ENCODE measurements around the gene FCER1G. TPM values are rescaled to one million over a fixed set of nuclear protein-coding genes. Genes with fewer than 3 reads are reported as not detected.
"Not testable (repeated sequence)": the region's sequence is repeated elsewhere in the genome, so short reads cannot be mapped to it uniquely, and the experiment has no call there.

FCER1G gene
- polyA plus RNA-seq, 1 donor from 2014 or later, result 6.6 TPM

DNA sequence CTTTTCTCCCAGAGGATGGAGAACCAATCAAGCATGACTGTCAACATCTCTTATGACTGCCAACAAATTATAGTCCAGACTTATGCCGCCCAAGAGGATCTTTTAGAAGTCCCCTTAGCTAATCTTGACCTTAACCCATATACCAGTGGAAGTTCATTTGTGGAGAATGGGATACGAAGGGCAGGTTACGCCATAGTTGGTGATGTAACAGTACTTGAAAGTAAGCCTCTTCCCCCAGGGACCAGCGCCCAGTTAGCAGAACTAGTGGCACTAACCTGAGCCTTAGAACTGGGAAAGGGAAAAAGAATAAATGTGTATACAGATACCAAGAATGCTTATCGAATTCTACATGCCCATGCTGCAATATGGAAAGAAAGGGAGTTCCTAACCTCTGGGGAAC is 40.2 kb downstream of the FCER1G start:
- Mint-ChIP-seq H3K27me3 (peaks cover 42% of the 10 kb centered on the region), H3K4me1 (peaks cover 5 to 12% (median 8%) of the 10 kb centered on the region in 3 donors), H3K9me3 (peaks cover 8 to 24% (median 8%) of the 10 kb centered on the region in 3 donors)
- H3K4me3 Mint-ChIP-seq, H3K36me3 Mint-ChIP-seq, H3K27ac Mint-ChIP-seq: not testable (repeated sequence)

DNA sequence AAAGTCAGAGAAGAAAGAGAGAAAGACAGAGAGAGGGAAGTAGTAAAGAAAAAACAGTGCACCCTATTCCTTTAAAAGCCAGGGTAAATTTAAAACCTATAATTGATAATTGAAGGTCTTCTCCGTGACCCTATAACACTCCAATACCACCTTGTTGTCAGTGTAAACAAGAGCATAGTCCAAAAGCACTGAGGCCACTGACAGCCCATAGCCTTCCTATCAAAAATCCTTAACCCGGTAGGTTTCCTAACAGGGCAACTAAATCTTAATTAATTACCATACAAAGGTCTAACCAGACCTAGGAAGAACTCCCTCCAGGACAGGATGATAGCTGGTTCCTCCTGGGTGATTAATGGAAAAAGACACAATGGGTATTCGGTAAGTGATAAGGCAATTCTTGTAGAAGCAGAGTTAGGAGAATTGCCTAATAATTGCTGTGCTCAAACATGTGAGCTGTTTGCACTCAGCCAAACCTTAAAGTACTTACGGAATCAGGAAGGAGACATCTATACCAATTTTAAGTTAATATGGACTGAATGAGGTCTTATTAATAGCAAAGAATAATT is 40.9 kb downstream of the FCER1G start:
- Mint-ChIP-seq H3K9me3 (peaks cover 8 to 24% (median 8%) of the 10 kb centered on the region in 3 donors), H3K4me1 (peaks cover 11 to 16% (median 11%) of the 10 kb centered on the region in 3 donors), H3K27me3 (peaks cover 49% of the 10 kb centered on the region)
- H3K36me3 Mint-ChIP-seq, H3K4me3 Mint-ChIP-seq, H3K27ac Mint-ChIP-seq: not testable (repeated sequence)

DNA sequence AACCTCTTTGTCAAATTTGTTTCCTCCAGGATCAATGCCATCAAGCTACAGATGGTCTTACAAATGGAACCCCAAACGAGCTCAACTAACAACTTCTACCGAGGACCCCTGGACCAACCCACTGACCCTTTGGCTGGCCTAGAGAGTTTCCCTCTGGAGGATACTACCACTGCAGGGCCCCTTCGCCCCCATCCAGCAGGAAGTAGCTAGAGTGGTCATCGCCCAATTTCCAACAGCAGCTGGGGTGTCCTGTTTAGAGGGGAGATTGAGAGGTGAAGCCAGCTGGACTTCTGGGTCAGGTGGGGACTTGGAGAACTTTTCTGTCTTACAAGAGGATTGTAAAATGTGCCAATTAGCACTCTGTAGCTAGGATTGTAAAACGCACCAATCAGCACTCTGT is 42.0 kb downstream of the FCER1G start:
- not testable (repeated sequence) for H3K36me3 Mint-ChIP-seq, H3K4me3 Mint-ChIP-seq
- Mint-ChIP-seq H3K9me3 (peaks cover 8 to 24% (median 8%) of the 10 kb centered on the region in 3 donors), H3K27ac (peak overlapping the region in 1 of 3 donors; percentile 18), H3K4me1 (peaks cover 15 to 22% (median 19%) of the 10 kb centered on the region in 3 donors), H3K27me3 (peaks cover 56% of the 10 kb centered on the region)

DNA sequence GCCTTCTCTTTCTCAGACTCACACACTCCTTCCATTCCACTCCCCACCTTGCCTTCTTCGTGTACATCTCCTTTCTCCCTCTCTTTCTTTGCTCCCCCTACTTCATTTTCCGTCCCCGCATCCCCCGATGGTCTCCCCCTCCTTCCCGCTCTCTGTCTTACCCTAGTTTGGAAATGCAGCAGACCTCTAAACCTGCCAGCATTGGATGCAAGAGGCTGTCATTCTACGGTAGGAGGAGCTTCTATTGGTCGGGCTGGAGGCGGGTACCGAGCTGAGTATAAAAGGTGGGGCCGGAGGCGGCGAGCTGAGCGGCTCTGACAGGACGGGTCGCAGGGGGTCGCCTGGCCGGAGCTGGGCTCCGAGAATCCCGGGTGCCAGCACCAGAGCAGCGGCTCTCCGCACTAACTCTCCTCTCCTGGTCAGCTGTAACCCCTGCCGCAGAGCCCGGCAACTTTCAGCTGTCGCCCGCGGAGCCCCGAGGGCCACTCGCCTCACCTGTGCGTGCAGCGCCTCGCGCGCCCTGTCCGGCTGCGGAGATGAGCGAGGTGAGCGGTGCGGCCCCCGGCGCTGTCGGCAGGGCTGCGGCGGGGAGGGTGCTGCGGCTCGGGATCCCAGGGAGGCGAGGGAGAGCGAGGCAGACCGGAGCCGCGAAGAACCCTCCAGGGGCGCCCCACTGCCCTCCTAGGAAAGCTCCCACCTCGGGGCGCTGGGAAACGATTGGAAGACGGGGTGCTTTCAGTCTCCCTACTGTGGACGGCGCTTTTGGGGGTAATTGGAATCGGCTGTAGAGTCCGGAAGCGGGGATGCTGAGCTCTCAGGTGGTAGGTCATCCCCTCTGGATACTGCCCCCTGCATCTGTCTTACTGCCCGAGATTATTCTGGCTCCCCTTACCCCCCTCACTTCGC is 43.6 kb downstream of the FCER1G start, which contains the start of gene PCP4L1:
Gene PCP4L1 (plus strand): TSS at position 307 of the 906 bp plus-strand sequence. CDS start 230 bp downstream, at position 537.
- H3K4me3 Mint-ChIP-seq, result peak within 1 kb of the TSS; percentile 60 to 87 (median 68)
- H3K4me1 Mint-ChIP-seq, result peaks cover 15 to 22% (median 19%) of the 10 kb centered on the region in 3 donors
- H3K27ac Mint-ChIP-seq, result peak within 1 kb of the TSS in 1 of 3 donors; percentile 35
- H3K36me3 Mint-ChIP-seq, result peaks cover 2% of the 10 kb centered on the region
- peaks cover 8 to 24% (median 8%) of the 10 kb centered on the region in 3 donors for H3K9me3 Mint-ChIP-seq
- peaks cover 60% of the 10 kb centered on the region for H3K27me3 Mint-ChIP-seq

DNA sequence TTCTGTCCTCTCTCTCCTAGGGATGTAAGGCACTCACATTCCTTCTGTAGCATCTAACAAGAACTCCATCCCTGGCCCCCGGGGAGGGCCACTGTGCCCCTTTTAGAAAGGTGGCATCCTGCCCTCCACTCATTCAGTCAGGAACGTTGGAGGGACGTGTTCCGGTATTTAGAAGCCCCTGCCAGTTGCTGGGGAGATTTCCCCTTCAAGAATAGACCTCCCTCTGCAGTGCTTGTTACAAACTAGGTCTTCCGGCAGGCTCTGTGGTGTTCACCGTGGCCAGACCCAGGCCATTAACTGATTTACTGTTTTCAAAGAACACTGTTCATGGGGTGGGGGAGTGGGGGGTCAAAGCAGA is 44.2 kb downstream of the FCER1G start:
- Mint-ChIP-seq H3K27me3 (peaks cover 60% of the 10 kb centered on the region), H3K4me1 (peaks cover 15 to 22% (median 19%) of the 10 kb centered on the region in 3 donors), H3K4me3 (peak overlapping the region; percentile 21 to 75 (median 64)), H3K36me3 (peaks cover 2% of the 10 kb centered on the region), H3K27ac (peak overlapping the region in 1 of 3 donors; percentile 35), H3K9me3 (peaks cover 8 to 24% (median 8%) of the 10 kb centered on the region in 3 donors)

DNA sequence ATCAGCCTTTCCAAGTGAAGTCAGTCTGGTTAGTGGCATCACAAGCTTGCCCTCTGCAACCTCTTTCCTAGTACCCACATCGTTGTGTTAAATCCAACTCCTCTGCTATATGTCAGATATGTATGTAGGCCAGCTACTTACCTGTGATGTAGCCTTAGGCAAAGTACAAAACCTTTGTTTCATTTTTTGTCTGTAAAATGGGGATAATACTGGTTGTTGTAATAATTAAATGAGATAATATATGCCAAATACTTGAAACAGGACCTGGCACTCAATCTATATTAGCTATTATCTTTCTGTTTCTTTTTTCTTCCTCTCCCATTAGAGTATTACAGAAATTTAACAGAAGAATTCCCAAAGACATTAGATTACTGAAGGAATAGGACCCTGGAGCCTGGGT is 44.7 kb downstream of the FCER1G start:
- Mint-ChIP-seq H3K4me1 (peaks cover 15 to 22% (median 19%) of the 10 kb centered on the region in 3 donors), H3K27ac (peak overlapping the region in 1 of 3 donors; percentile 35), H3K4me3 (peak overlapping the region in 2 of 4 donors; percentile 44 to 60), H3K9me3 (peaks cover 8 to 24% (median 8%) of the 10 kb centered on the region in 3 donors), H3K27me3 (peaks cover 62% of the 10 kb centered on the region), H3K36me3 (peaks cover 2% of the 10 kb centered on the region)

DNA sequence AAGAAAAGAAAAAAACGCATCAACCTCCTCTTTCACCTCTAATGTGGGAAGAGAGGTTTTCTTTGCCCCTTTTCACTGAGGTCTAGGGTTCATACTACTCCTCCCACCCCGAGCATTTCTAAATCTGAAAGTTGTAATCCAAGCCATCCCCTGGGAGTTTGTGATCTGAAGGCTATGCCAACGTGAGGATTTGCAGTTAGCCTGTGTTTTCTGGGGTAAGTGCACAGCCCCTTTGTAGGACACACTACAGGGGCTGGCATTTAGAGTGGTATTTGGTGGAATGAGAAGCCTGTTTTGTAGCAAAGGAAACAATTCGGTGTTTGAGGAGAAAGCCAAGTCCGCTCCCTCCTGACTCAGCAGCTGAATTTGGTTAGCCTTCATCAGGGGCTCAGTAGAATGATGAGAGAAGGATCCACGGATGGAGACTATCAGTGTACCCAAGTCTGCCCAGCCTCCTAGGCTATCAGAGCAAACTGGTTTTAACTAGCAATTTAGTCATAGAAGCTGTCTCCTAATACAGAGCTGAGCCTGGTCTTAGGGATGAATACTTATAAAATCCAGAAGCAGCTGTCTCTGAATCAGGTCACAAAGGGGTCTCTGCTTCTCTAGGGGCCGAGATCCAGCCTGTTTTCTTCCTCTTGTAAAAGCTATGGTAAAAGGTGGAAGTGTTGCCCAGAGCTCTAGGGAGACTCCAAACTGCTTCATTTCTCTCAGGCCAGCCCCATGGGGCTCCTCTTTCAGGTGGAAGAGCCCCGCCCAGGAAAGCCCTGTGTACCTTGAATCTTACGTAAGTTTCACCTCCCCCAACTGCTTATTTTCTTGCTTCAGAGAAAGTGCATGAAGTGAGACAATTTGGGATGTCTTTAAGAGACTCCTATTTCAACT is 45.5 kb downstream of the FCER1G start:
- H3K9me3 Mint-ChIP-seq, result peaks cover 8 to 21% (median 8%) of the 10 kb centered on the region in 3 donors
- no peaks in the 10 kb centered on the region for H3K36me3 Mint-ChIP-seq
- no peak overlapping the region for H3K27ac Mint-ChIP-seq
- peaks cover 15 to 22% (median 19%) of the 10 kb centered on the region in 3 donors for H3K4me1 Mint-ChIP-seq
- H3K4me3 Mint-ChIP-seq, result peak overlapping the region in 2 of 4 donors; percentile 47 to 54
- H3K27me3 Mint-ChIP-seq, result peaks cover 64% of the 10 kb centered on the region

DNA sequence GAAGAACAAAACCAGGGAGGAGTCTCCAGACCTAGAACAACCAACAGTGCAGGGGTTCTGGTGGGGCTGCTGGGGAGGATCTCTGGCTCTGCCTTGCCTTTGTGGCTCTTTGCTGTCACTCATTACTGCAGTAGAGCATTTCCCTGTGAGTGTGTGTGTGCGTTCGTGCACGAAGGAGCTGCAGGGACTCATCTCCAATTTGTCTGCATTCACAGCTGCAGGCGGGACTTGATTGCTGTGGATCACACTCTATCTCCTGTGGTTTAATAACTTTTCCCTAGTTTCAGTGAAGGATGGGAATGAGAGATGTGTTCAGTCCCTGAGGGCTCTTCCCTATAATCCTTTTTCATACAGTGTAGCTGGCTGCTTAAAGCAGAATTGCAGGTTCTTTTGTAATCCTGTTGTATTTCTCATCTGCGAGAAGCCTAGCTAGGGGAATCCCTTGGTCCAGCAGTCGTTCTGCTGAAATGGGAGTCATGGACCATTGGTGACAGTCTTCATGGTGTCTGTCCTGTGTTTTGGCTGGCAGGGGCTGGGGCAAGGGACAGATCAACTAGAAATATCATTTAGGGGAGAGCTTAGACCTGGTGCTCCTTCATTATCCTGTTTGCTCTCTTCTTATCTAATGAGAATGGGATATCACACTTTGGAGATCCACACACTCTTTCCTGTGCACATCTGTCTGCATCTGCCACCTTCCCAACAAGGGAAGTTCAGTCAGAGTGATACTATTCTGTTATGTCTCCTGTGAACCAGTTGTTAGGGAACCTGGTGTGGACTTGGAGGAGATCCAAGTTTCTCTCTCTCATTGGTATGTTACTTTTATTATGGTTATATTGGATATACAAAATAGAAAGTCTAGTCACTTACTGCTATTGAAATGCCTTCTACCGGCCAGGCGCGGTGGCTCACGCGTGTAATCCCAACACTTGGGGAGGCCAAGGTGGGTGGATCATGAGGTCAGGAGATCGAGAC is 46.5 kb downstream of the FCER1G start:
- Mint-ChIP-seq H3K27me3 (peaks cover 58% of the 10 kb centered on the region), H3K4me1 (peaks cover 15 to 23% (median 19%) of the 10 kb centered on the region in 3 donors), H3K27ac (no peak overlapping the region), H3K36me3 (no peaks in the 10 kb centered on the region), H3K9me3 (peaks cover 6 to 12% (median 8%) of the 10 kb centered on the region in 3 donors), H3K4me3 (peak overlapping the region in 2 of 4 donors; percentile 47 to 49)

DNA sequence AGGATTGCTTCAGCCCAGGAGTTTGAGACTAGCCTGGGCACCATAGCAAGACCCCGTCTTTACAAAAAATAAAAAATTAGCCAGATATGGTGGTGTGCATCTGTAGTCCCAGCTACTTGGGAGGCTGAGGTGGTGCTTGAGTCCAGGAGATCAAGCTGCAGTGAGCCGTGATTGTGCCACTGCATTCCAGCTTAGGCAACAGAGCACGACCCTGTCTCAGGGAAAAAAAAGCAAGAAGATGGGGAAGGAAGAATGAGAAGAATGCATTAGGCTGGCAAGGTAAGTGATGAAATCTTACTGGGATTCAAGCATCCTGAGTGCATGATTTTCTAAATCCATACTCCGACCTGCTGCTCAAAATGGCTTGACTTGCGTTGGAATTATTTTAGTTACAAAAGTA is 50.2 kb downstream of the FCER1G start:
- H3K27ac Mint-ChIP-seq, result no peak overlapping the region
- no peaks in the 10 kb centered on the region for H3K36me3 Mint-ChIP-seq
- no peaks in the 10 kb centered on the region for H3K9me3 Mint-ChIP-seq

DNA sequence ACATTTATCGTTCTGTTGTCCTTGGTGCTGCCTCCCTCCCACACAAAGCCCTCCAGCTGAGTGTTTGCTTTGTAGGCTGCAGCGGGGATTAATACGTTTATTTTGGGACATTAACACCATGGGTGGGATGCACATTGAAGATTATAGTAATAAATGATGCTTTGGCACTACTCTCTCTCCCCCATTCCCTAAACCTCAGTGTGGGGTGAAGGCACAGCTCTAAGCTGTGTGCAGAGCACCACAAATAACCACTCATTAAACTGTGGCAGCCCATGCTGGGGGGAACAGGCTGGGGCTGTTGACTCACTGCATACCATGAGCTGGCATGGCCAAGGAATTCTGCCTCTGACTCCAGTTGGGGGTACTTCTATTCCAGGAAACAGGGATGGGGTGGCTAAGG is 51.1 kb downstream of the FCER1G start:
- no peaks in the 10 kb centered on the region for H3K36me3 Mint-ChIP-seq
- peaks cover 20% of the 10 kb centered on the region for H3K27me3 Mint-ChIP-seq
- no peak overlapping the region for H3K4me3 Mint-ChIP-seq
- peaks cover 4 to 18% (median 16%) of the 10 kb centered on the region in 3 donors for H3K4me1 Mint-ChIP-seq
- no peak overlapping the region for H3K27ac Mint-ChIP-seq
- no peaks in the 10 kb centered on the region for H3K9me3 Mint-ChIP-seq

More for the DNA sequence above, 50.2 kb downstream of the FCER1G start:
- H3K27me3 Mint-ChIP-seq, result peaks cover 28% of the 10 kb centered on the region
- H3K4me1 Mint-ChIP-seq, result peaks cover 7 to 24% (median 23%) of the 10 kb centered on the region in 3 donors
- H3K4me3 Mint-ChIP-seq, result no peak overlapping the region

DNA sequence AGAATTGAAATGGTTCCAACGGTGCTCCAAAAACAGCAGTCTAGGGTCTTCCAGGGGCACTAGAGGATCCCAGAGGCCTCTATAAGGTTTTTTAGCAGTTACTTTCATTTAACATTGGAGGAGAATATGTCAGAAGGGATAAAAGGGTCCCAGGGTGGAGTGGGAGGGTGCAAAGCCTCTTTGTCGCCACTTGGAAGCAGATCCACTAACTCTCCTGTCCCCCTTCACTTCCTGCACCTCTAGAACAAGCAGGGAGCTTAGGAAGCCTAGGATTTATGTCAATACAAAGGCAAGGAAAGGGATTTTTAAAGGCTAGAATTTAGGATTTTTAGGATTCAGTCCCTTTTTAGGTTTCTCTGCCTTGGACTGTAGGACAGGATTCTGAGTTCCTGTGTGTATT is 51.7 kb downstream of the FCER1G start:
- Mint-ChIP-seq H3K4me1 (peaks cover 1 to 14% (median 10%) of the 10 kb centered on the region in 3 donors), H3K4me3 (no peak overlapping the region), H3K36me3 (no peaks in the 10 kb centered on the region), H3K27me3 (peaks cover 14% of the 10 kb centered on the region), H3K9me3 (no peaks in the 10 kb centered on the region), H3K27ac (no peak overlapping the region)

DNA sequence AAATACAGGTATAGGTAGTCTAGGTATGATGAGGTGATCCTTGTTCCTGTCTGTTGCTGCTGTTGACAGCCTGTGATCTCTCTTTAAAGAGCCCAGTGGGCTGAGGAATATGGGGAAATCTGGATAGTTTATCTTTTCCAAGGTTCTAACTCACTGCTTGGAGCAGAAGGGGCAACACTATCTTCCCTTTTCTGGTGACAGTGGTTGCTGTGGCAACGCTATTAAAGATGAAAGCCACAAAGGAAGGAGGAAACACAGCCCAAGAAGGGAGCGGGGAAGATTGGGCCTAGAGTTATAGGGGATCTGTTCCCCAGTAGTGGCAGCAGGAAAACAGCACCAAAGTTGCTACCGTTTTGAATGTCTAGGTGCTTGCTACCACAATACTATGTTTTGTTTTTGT is 52.2 kb downstream of the FCER1G start:
- H3K27me3 Mint-ChIP-seq, result peaks cover 11% of the 10 kb centered on the region
- H3K27ac Mint-ChIP-seq, result no peak overlapping the region
- no peak overlapping the region for H3K4me3 Mint-ChIP-seq
- peaks cover 0 to 14% (median 9%) of the 10 kb centered on the region in 3 donors for H3K4me1 Mint-ChIP-seq
- H3K9me3 Mint-ChIP-seq, result no peaks in the 10 kb centered on the region
- no peaks in the 10 kb centered on the region for H3K36me3 Mint-ChIP-seq

Data from IgD-negative memory B cell (primary cell).